Prostate gland (tissue), 2 donors: ENCODE measurements around the gene CHST11.

Experiments used
- POLR2A ChIP-seq: fragments of 450-650 bp; IDR thresholded peaks from one replicate; pipeline ENCODE4 v1.6.1; 2016; ENCODE audit warnings: antibody characterized with exemption, mild to moderate bottlenecking
- POLR2AphosphoS5 ChIP-seq: sonication (generic); formaldehyde crosslinking; IDR thresholded peaks from one replicate; pipeline ENCODE4 v1.6.1; 2017; ENCODE audit warnings: antibody characterized with exemption
- TF ChIP-seq, protein P1 (sequence below), 4 experiments: fragments of 200-600 bp in 2 of 4; fragments of 450-650 bp in 2 of 4; sonication (generic) in 2 of 4; IDR thresholded peaks; 1 replicate in 3 of 4; 2 replicates in 1 of 4; pipeline ENCODE4 v1.5.1; 2016 to 2019; ENCODE audit warnings: antibody characterized with exemption in 4 of 4, mild to moderate bottlenecking in 2 of 4, moderate library complexity in 2 of 4

DNA sequence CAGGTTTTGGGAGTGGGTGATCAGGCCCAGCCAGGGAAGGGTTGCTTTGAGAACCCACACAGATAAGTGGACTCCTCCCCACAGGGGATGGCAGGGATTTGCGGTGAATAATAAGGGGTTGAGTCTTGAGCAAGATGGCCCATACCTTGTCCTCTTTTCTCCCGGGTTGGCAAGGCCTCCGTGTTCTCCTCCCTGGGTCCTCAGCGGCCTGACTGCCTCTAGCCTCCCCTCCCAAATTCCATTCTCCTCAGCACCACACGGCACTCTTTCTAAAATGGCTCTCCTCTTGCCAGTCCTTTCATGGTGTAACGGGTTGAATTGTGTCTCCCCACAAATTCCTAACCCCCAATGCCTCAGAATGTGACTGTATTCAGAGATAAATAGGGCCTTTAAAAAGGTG, 70.0 kb downstream of the CHST11 start:
- TF ChIP-seq, protein P1, sequence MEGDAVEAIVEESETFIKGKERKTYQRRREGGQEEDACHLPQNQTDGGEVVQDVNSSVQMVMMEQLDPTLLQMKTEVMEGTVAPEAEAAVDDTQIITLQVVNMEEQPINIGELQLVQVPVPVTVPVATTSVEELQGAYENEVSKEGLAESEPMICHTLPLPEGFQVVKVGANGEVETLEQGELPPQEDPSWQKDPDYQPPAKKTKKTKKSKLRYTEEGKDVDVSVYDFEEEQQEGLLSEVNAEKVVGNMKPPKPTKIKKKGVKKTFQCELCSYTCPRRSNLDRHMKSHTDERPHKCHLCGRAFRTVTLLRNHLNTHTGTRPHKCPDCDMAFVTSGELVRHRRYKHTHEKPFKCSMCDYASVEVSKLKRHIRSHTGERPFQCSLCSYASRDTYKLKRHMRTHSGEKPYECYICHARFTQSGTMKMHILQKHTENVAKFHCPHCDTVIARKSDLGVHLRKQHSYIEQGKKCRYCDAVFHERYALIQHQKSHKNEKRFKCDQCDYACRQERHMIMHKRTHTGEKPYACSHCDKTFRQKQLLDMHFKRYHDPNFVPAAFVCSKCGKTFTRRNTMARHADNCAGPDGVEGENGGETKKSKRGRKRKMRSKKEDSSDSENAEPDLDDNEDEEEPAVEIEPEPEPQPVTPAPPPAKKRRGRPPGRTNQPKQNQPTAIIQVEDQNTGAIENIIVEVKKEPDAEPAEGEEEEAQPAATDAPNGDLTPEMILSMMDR (IDR thresholded peaks at IDR 0.05) = no peak
- TF ChIP-seq POLR2A = no peak
- TF ChIP-seq POLR2AphosphoS5 = no peak
